ENCODE measurements around the gene SYNPR.

- TF ChIP-seq, protein P1, sequence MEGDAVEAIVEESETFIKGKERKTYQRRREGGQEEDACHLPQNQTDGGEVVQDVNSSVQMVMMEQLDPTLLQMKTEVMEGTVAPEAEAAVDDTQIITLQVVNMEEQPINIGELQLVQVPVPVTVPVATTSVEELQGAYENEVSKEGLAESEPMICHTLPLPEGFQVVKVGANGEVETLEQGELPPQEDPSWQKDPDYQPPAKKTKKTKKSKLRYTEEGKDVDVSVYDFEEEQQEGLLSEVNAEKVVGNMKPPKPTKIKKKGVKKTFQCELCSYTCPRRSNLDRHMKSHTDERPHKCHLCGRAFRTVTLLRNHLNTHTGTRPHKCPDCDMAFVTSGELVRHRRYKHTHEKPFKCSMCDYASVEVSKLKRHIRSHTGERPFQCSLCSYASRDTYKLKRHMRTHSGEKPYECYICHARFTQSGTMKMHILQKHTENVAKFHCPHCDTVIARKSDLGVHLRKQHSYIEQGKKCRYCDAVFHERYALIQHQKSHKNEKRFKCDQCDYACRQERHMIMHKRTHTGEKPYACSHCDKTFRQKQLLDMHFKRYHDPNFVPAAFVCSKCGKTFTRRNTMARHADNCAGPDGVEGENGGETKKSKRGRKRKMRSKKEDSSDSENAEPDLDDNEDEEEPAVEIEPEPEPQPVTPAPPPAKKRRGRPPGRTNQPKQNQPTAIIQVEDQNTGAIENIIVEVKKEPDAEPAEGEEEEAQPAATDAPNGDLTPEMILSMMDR (IDR thresholded peaks at IDR 0.05; ENCODE audit: poor library complexity, severe bottlenecking) = no peak
- TF ChIP-seq REST (IDR thresholded peaks at IDR 0.05; ENCODE audit: borderline replicate concordance) = no peak
- no peak for TF ChIP-seq TAF1 (IDR thresholded peaks at IDR 0.05; ENCODE audit: low read depth)
- TF ChIP-seq POLR2AphosphoS5 (IDR thresholded peaks at IDR 0.05) = no peak
- TF ChIP-seq RAD21 (conservative IDR thresholded peaks at IDR 0.05) = no peak
- no peak for TF ChIP-seq EZH2 (IDR thresholded peaks at IDR 0.05; ENCODE audit: borderline replicate concordance, insufficient read depth, low read length, poor library complexity, severe bottlenecking)
Observed at GRCh38 chr3:63296249-63296648, 18.1 kb downstream of the SYNPR start.
